ENCODE measurements around the gene TRIM25.
A peak's percentile ranks its signal among the peaks of the same experiment; 100 is the strongest.
"Not testable (repeated sequence)": the region's sequence is repeated elsewhere in the genome, so short reads cannot be mapped to it uniquely, and the experiment has no call there.

Gene TRIM25

DNA sequence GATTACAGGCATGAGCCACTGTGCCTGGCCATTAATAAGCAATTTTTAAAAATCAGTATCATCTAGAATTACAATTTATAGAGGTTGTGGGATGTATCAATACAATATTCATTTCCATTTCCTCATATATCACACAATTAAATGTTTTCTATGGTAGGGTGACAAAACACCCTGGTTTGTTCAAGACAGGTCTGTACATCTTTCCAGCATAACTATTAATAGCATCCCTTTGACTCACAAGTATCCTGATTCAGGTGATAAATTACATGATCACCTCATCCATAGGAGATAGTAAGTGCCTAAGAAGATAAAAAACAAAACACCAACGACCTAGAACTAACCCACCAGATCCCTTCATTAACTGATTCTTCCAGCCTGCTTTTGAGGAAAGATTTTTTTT, 33.9 kb upstream of the TRIM25 start:
- POLR2A ChIA-PET: no interaction called here
- CTCF ChIA-PET: no interaction called here
- TF ChIP-seq, protein P1, sequence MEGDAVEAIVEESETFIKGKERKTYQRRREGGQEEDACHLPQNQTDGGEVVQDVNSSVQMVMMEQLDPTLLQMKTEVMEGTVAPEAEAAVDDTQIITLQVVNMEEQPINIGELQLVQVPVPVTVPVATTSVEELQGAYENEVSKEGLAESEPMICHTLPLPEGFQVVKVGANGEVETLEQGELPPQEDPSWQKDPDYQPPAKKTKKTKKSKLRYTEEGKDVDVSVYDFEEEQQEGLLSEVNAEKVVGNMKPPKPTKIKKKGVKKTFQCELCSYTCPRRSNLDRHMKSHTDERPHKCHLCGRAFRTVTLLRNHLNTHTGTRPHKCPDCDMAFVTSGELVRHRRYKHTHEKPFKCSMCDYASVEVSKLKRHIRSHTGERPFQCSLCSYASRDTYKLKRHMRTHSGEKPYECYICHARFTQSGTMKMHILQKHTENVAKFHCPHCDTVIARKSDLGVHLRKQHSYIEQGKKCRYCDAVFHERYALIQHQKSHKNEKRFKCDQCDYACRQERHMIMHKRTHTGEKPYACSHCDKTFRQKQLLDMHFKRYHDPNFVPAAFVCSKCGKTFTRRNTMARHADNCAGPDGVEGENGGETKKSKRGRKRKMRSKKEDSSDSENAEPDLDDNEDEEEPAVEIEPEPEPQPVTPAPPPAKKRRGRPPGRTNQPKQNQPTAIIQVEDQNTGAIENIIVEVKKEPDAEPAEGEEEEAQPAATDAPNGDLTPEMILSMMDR (IDR thresholded peaks at IDR 0.05; ENCODE audit: control extremely low read depth, extremely low read depth, low read depth, missing control alignments): no peak
- no peak for DNase-seq (ENCODE audit: extremely low spot score)

DNA sequence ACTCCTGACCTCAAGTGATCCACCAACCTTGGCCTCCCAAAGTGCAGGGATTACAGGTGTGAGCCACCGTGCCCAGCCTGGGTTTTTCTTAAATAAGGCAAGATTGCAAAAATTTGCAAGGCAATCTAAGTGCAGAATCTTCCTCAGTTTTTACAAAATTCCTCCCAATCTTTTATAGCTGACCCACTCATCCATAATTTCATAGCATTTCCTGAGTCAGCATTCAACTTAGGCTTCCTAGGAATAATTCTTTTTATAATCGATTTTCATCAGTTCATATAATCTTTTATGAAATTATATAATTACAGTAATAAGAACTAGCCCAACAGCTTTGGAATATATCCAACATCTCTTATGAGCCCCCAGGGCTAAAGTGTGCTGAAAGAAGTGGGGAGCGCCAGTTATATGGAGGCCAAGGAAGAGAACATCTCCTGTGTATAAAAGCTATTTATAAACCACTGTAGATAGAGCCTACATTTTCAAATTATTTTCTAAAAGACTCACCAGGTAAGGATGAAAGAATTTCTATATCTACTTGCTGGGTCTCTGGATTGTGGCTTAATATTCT, 32.2 kb upstream of the TRIM25 start:
- DNase-seq (ENCODE audit: extremely low spot score): no peak
- ChIA-PET CTCF (interaction anchor here (1.6 to 7.6 kb wide), 3 partner anchors 9 to 127 kb away, joined by 3 to 144 read pairs (median 9); partner anchors contain the start of gene TRIM25), POLR2A (no interaction called here)
- TF ChIP-seq, protein P1 (IDR thresholded peaks at IDR 0.05; ENCODE audit: control extremely low read depth, extremely low read depth, low read depth, missing control alignments): no peak

DNA sequence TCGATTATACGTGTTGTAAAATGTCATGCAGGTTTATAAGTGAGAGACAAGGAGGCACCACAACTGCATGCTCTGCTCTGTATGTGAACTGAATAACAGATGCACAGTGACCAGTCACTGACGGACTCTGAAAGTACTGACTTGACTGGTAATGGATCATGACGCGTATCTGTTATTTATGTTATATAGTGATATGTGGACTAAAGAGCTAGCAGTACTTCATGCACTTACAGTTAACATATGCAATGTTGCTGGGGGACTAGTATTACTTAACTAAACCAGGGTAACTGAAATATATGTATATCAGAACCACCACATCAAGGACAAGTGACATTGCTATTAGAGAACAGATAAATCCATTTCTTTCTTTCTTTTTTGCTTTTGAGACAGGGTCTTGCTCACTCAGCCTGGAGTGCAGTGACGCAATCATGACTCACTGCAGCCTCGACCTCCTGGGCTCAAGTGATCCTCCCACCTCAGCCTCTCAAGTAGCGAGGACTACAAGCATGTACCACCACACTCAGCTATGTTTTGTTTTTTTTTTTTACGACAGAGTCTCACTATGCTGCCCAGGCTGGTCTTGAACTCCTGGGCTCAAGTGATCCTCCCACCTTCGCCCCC, 29.8 kb upstream of the TRIM25 start:
- POLR2A ChIA-PET: no interaction called here
- TF ChIP-seq, protein P1 (IDR thresholded peaks at IDR 0.05; ENCODE audit: control extremely low read depth, extremely low read depth, low read depth, missing control alignments): no peak
- CTCF ChIA-PET: interaction anchor here (1.7 to 7.6 kb wide), 3 partner anchors 11 to 124 kb away, joined by 7 to 144 read pairs (median 9); partner anchors contain the start of gene COIL
- no peak for DNase-seq (ENCODE audit: extremely low spot score)

DNA sequence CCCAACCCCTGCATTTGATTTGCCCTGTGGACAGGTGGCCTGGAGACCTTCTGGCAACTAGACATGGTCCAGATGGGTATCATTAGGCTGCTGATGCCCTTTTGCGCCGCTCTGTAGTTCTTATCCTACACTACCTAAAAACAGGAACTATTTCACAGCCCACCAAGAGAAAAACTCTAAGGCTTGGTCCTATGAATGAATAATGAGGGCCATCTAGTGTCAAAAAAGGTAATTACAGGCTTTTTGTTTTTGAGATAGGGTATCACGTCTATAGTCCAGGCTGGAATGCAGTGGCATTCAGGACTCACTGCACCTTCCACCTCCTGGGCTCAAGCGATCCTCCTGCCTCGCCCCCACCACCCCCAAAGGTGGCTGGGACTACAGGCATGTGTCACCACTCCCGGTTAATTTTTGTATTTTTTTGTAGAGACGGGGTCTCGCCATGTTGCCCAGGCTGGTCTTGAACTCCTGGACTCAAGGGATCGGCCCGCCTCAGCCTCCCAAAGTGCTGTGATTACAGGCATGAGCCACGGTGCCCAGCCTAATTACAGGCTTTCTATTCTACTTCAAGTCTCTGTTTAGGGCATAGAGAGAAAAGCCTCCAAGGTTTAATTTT, 26.1 kb upstream of the TRIM25 start:
- ChIA-PET POLR2A (no interaction called here), CTCF (interaction anchor here (0.6 to 7.6 kb wide), 27 partner anchors 9 to 121 kb away, joined by 3 to 144 read pairs (median 3); partner anchors contain the start of genes C17orf67, DGKE, SCPEP1 and TRIM25)
- peak; percentile 70 for DNase-seq (ENCODE audit: extremely low spot score)
- TF ChIP-seq, protein P1 (IDR thresholded peaks at IDR 0.05; ENCODE audit: control extremely low read depth, extremely low read depth, low read depth, missing control alignments): peak; percentile 59

DNA sequence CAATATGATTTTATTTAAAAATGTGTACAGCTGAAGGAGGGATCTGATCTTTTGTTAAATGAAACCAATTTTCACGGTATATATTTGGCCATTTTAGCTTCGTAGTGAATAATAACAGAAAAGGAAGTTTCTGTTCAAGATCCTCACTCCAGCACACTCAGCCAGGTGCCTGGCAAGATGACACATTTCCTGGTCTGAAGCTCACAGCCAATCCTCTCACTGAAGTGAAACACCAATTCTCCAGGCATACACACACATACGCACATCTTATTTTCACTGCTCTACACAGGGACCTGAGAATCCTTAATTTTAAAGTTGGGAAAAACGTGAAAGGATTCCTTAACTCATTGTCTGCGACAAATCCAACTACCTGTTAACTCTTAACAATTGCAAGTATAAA, 24.4 kb upstream of the TRIM25 start:
- not testable (repeated sequence) for DNase-seq (ENCODE audit: extremely low spot score)
- ChIA-PET POLR2A (interaction anchor here (0.9 kb wide), 1 partner anchor 24 kb away, joined by 4 read pairs; the partner anchor contains the start of gene TRIM25), CTCF (interaction anchor here (0.8 kb wide), 1 partner anchor 119 kb away, joined by 6 read pairs; no protein-coding TSS in a partner anchor)

DNA sequence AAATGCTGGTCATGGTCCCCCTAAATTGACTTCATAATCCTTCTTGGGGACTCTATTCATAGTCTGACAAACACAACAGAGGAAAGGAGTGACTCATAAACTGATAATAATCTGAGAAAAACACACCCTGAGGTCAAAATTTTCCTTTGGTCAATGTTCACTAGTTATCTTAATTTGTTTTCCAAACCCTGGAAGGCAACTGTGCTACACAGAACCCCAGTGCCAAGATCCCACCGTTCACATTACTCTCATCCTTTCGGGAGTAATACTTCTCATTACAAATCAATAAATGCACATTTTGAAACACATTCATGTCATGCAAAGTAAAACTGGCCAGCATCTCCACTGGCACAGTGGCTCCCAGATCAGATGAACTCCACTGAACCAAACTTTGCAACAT, 23.8 kb upstream of the TRIM25 start:
- TF ChIP-seq, protein P1 (IDR thresholded peaks at IDR 0.05; ENCODE audit: control extremely low read depth, extremely low read depth, low read depth, missing control alignments): no peak
- POLR2A ChIA-PET: interaction anchor here (0.9 kb wide), 1 partner anchor 24 kb away, joined by 4 read pairs; the partner anchor contains the start of gene TRIM25
- DNase-seq (ENCODE audit: extremely low spot score): no peak
- CTCF ChIA-PET: interaction anchor here (0.8 to 2.0 kb wide), 2 partner anchors 13 to 118 kb away, joined by 6 read pairs; no protein-coding TSS in a partner anchor

Data from GM10248 (cell line).